ENCODE results near the gene CHML. TPM values are rescaled to one million over a fixed set of nuclear protein-coding genes. Genes with fewer than 3 reads are reported as not detected.

The CHML gene
- total RNA-seq, 1 donor from 2014 or later = 13.9 TPM

GRCh38 chr1:241590719-241591118, 49.5 kb downstream of the CHML start:
- no peak for DNase-seq

Other genes starting within 250 kb of the CHML start
- 50.9 TPM for gene FH, start 120.6 kb downstream of the CHML start, total RNA-seq
- 0.10 TPM for gene KMO, start 108.0 kb downstream of the CHML start, total RNA-seq
- gene OPN3, start within 50 bp of the CHML start, total RNA-seq = 11.9 TPM
- gene WDR64, start 11.9 kb upstream of the CHML start, total RNA-seq = not detected
- gene EXO1, start 207.8 kb upstream of the CHML start, total RNA-seq = 5.9 TPM